Stimulated activated CD8-positive, alpha-beta memory T cell treated with anti-CD3 and anti-CD28 coated beads, Interleukin-7, amount 100 ng/mL, for 1 hour (primary cell): Measurements from ENCODE around the gene DMXL2.

ENCODE experiments used
- DNase-seq, 2 donors: peaks; one replicate each; pipeline ENCODE4 v3.0.0-alpha.2; 2020; ENCODE audit warnings: low read depth in 2 of 2

The DMXL2 gene

DNA sequence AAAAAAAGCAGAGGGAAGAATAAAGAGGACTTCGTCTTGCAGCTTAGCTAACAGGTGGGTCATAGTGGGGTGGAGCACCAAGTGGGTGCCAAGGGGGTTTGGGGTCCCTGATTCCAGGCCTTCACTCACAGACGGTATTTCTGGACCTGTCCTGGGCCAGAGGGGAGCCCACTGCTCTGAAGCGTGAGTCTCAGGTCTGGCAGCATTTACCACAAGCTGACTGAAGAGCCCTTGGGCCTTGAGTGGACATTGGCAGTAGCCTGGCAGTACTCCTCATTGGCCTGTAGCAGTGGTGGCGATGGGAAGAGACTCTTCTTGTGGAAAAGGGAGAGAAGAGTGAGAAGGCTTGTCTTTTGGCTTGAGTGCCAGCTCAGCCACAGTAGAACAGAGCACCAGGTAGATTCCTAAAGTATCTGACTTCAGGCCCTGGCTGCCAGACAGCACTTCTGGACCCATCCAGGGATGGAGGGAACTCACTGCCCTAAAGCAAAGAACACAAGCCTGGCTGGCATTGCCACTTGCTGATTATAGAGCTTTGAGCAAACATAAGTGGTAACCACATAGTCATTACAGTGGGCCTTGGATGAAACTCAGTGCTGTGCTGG lies 208.2 kb downstream of the DMXL2 start:
- no peak for DNase-seq

- no peak for DNase-seq
Measured at GRCh38 chr15:51405693-51406523, 216.7 kb downstream of the DMXL2 start.

DNA sequence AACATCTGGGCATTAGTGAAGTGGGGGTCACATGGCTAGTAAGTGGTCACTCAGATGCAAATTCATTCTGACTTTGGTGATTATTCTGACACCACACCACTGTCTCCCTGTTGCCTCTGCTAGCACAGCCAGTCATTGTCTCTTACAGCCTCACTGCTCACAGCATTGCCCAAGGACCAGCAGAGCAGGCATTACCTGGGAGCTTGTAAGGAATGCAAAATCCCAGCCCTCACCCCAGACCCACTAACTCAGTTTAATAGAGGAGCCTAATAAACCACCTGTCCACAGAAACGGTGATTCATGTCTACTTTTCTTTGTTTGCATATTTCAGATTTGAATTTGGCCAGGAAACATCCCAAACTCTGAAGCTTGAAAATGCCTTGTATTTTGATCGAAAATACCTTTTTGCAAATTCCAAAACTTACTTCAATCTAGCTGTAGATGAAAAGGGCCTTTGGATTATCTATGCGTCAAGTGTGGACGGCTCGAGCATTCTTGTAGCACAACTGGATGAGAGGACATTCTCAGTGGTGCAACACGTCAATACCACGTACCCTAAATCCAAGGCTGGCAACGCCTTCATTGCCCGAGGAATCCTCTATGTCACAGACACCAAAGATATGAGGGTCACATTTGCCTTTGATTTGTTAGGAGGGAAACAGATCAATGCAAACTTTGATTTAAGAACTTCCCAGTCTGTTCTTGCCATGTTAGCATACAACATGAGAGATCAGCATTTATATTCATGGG lies 218.4 kb downstream of the DMXL2 start:
- no peak for DNase-seq

GRCh38 chr15:51403072-51403878 lies 219.3 kb downstream of the DMXL2 start:
- DNase-seq = no peak

- no peak for DNase-seq
Measured at GRCh38 chr15:51401872-51402517, 220.6 kb downstream of the DMXL2 start.

- DNase-seq = no peak
Measured at GRCh38 chr15:51401051-51401780, 221.4 kb downstream of the DMXL2 start.

GRCh38 chr15:51398626-51399025 lies 223.9 kb downstream of the DMXL2 start:
- DNase-seq = no peak
